ENCODE measurements around the gene RAPSN.

GRCh38 chr11:47437218-47437745, 11.7 kb downstream of the RAPSN start:
- TF ChIP-seq ZNF10 (tag by site-specific recombination; IDR thresholded peaks at IDR 0.05) (no peak), ZNF624 (tag by site-specific recombination; IDR thresholded peaks at IDR 0.05) (no peak), ZNF530 (tag by site-specific recombination; IDR thresholded peaks at IDR 0.05; ENCODE audit: low read depth) (no peak), FEZF1 (tag by site-specific recombination; IDR thresholded peaks at IDR 0.05) (no peak)
